DOHH2 (cell line): ENCODE results near the gene SPACA7.

Experiments
- EZH2phosphoT487 ChIP-seq: fragments of 200-600 bp; sonication (generic); IDR thresholded peaks from 2 replicates; pipeline ENCODE4 v1.6.1; 2017; ENCODE audit warnings: borderline replicate concordance, mild to moderate bottlenecking, antibody characterized with exemption, low read length, moderate library complexity, mixed read lengths
- TF ChIP-seq, protein P1 (sequence below): fragments of 200-600 bp; sonication (generic); IDR thresholded peaks from one replicate; pipeline ENCODE4 v1.5.1; 2014; ENCODE audit warnings: antibody characterized with exemption, mild to moderate bottlenecking, low read depth, low read length; ENCODE audit not compliant: poor library complexity, severe bottlenecking

DNA sequence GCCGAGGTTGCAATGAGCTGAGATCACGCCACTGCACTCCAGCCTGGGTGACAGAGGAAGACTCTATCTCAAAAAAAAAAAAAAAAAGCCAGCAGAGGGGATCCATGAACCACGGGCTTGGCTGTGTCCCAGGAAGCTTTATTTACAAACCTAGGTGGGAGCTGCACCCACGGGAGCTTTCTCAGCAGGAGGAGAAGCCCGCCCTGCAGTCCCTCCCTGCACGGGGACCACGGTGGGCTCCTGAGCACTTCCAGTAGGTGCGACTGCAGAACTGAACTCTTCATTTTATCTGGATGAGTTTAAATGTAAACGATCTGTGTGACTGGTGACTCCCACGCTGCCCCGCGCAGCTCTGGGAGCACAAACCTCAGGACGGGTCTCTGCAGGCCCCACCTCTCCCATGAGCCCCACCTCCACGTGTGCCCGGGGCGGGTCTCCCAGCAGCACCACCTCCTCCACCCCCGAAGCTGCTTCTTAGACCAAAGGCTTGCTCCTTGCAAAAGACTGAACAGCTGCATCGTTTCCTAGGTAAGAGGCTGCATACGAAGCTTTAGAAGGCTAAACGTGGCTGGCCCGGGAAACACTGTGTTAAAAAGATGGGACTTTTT is 66.4 kb downstream of the SPACA7 start:
- TF ChIP-seq, protein P1, sequence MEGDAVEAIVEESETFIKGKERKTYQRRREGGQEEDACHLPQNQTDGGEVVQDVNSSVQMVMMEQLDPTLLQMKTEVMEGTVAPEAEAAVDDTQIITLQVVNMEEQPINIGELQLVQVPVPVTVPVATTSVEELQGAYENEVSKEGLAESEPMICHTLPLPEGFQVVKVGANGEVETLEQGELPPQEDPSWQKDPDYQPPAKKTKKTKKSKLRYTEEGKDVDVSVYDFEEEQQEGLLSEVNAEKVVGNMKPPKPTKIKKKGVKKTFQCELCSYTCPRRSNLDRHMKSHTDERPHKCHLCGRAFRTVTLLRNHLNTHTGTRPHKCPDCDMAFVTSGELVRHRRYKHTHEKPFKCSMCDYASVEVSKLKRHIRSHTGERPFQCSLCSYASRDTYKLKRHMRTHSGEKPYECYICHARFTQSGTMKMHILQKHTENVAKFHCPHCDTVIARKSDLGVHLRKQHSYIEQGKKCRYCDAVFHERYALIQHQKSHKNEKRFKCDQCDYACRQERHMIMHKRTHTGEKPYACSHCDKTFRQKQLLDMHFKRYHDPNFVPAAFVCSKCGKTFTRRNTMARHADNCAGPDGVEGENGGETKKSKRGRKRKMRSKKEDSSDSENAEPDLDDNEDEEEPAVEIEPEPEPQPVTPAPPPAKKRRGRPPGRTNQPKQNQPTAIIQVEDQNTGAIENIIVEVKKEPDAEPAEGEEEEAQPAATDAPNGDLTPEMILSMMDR, result no peak
- no peak for TF ChIP-seq EZH2phosphoT487
